ENCODE results near the gene LZTR1.

The LZTR1 gene

DNA sequence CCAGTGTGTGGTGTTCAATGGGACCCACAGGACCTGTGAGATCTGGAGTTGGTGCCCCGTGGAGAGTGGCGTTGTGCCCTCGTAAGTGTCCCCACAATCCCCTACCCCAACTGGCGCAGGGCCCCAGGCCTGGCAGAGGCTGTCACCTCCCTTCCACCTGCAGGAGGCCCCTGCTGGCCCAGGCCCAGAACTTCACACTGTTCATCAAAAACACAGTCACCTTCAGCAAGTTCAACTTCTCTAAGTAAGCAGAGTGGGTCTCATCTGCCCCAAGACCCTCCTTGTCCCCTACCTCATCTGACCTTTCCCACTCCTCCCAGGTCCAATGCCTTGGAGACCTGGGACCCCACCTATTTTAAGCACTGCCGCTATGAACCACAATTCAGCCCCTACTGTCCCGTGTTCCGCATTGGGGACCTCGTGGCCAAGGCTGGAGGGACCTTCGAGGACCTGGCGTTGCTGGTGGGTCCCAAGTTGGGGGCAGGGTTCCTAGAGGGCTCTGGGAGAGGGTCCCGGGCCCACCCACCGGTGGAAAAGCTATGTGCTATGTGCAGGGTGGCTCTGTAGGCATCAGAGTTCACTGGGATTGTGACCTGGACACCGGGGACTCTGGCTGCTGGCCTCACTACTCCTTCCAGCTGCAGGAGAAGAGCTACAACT, 41.0 kb downstream of the LZTR1 start:
- H3K4me3 ChIP-seq (ENCODE audit: low read length), result no peak overlapping the region
- H3K4me1 ChIP-seq (ENCODE audit: insufficient read depth, low read length), result no peaks in the 10 kb centered on the region
- no peak overlapping the region for H2AFZ ChIP-seq (ENCODE audit: low read depth, low read length)
- no peaks in the 10 kb centered on the region for H3K36me3 ChIP-seq (ENCODE audit: insufficient read depth, low read length)
- H3K9me3 ChIP-seq (ENCODE audit: low read length), result no peaks in the 10 kb centered on the region
- peaks cover 4% of the 10 kb centered on the region for H3K27me3 ChIP-seq (ENCODE audit: insufficient read depth, low read length)

DNA sequence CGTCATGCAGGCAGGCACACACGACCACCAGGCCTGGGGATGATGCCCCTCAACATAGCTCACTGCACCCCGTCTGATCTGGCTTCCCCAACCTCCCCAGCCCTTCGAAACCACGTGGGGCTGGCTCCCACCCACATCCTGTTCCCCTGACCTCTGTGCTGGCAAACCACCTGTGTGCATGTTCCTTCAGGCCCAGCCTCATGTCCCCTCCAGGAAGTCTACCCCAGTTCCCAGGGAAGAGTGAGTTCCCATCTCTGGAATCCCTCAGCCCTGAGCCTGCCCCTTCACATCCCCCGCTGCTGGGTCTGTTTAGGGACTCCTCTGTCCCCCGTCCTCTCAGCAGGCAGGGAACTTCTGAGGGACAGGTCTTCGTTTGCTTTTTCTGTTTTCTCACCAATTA, 43.2 kb downstream of the LZTR1 start:
- no peak overlapping the region for H3K4me3 ChIP-seq (ENCODE audit: low read length)
- no peaks in the 10 kb centered on the region for H3K36me3 ChIP-seq (ENCODE audit: insufficient read depth, low read length)
- no peaks in the 10 kb centered on the region for H3K9me3 ChIP-seq (ENCODE audit: low read length)
- peaks cover 4% of the 10 kb centered on the region for H3K27me3 ChIP-seq (ENCODE audit: insufficient read depth, low read length)
- H2AFZ ChIP-seq (ENCODE audit: low read depth, low read length), result no peak overlapping the region
- no peaks in the 10 kb centered on the region for H3K4me1 ChIP-seq (ENCODE audit: insufficient read depth, low read length)

DNA sequence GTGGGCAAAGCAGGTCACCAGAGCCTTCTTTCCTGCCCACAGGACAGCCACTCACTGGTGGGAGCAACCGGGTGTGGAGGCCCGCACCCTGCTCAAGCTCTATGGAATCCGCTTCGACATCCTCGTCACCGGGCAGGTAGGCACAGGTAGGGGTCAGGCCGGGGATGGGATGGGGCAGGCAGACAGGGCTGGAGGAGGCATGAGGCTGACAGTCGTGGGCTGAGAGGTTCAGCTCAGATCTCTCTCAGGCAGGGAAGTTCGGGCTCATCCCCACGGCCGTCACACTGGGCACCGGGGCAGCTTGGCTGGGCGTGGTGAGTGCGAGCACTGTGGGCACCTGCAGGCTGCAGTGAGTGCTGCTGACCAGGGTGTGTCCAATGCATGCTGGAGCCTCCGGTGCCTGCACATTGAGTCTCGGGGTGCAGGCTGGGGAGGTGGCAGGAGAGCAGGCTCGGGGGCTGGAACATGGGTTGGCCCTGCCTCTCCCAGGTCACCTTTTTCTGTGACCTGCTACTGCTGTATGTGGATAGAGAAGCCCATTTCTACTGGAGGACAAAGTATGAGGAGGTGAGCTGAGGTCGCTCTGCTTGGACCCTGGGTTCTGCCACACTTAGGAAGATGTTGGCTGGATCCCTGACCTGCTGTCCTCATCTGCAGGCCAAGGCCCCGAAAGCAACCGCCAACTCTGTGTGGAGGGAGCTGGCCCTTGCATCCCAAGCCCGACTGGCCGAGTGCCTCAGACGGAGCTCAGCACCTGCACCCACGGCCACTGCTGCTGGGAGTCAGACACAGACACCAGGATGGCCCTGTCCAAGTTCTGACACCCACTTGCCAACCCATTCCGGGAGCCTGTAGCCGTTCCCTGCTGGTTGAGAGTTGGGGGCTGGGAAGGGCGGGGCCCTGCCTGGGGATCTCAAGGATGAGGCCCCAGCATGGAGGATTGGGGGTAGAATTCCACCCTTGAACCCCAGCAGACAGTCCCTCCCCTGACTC, 44.0 kb downstream of the LZTR1 start:
- no peak overlapping the region for H3K4me3 ChIP-seq (ENCODE audit: low read length)
- peaks cover 4% of the 10 kb centered on the region for H3K27me3 ChIP-seq (ENCODE audit: insufficient read depth, low read length)
- H2AFZ ChIP-seq (ENCODE audit: low read depth, low read length), result no peak overlapping the region
- no peaks in the 10 kb centered on the region for H3K9me3 ChIP-seq (ENCODE audit: low read length)
- H3K36me3 ChIP-seq (ENCODE audit: insufficient read depth, low read length), result no peaks in the 10 kb centered on the region
- no peaks in the 10 kb centered on the region for H3K4me1 ChIP-seq (ENCODE audit: insufficient read depth, low read length)

DNA sequence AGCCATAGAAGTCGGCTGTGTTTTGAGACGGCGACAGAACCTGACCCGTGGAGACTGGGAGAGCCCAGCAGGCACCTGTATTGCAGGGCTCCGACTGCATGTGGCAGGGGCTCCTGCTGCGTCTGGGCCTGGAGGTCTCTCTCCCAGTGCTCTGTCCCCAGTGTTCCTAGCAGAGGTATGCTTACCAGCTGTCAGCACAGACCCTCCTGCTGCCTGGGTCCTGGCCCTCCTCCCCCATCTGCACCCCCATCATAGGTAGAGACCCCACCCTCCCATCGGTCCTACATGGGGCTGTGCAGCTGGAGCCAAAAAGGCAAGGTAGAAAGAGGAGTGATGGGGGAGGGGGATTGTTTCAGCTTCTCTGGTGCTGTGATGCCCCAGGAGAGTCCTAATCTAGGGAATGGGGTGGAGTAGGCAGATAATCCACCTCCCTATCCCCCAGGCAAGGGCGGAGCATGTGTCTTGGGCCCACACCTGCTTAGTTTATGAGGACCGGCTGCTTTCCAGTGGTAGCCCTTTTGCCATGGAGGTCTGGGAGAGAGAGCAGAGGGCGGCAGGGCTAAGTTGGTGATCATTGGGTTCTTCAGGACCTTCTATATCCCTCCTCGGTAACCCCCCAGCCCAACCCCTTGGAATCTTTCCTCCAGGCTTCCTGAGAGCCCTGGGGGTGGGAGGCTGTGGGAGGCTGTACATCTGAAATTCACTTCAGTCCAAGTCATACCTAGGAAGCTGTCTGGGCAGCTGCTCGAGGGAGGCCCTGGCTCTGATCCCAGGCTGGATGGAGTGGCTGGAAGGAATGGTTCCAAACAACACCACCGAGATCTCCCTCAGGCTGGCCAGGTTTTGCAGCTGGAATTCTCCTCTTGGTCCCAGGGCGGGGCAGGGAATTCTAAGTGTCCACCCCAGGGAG, 44.9 kb downstream of the LZTR1 start:
- no peaks in the 10 kb centered on the region for H3K9me3 ChIP-seq (ENCODE audit: low read length)
- H3K36me3 ChIP-seq (ENCODE audit: insufficient read depth, low read length), result no peaks in the 10 kb centered on the region
- peaks cover 4% of the 10 kb centered on the region for H3K27me3 ChIP-seq (ENCODE audit: insufficient read depth, low read length)
- H2AFZ ChIP-seq (ENCODE audit: low read depth, low read length), result no peak overlapping the region
- H3K4me3 ChIP-seq (ENCODE audit: low read length), result no peak overlapping the region
- peaks cover 2% of the 10 kb centered on the region for H3K4me1 ChIP-seq (ENCODE audit: insufficient read depth, low read length)

DNA sequence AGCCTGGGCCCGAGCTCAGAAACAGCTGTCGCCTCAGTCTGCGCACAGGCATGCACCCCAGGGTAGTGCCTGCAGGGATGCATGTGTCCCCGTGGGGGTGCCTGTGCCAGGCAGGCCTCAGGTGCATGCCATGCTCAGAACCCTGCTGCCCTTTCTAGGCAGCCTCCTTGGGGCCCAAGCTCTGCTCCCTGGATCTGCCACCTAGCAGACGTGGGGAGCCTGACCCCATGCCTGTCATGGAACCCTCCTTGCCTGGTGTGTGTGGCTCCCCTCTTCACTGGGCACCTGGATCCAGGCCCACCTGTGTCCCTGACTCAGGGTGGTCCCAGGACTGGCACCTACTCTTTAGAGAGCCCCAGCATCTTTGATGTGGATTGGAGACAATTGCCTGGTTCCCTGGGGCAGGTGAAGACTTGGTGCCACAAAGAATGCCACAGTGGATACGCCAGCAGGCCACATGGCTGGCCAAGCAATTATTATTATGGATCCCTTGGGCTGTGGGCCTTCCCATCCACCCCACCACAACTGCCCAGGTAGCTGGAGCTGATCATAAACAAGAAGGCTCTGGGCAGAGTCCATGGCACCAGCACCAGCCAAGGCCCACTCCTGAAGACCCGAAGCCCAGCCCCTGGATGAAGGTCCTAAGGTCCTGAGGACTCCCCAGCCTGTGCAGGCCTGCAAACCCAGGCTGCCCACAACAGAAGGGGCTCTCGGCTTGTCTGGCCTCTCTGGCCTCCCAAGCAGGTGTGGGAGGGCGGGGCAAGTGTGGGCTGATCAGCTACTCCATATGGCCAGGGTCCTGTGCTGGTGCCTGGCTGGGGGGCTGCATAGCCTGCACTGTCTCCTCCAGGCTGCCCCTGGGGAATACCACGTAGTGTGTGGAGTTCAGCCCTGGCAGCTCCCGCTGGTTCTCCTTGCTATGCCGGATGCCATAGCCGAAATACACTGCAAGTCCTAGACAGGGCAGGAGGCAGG, 46.5 kb downstream of the LZTR1 start:
- Histone ChIP-seq H3K4me1 (ENCODE audit: insufficient read depth, low read length) (peaks cover 9% of the 10 kb centered on the region), H3K27me3 (ENCODE audit: insufficient read depth, low read length) (no peaks in the 10 kb centered on the region), H3K36me3 (ENCODE audit: insufficient read depth, low read length) (no peaks in the 10 kb centered on the region), H2AFZ (ENCODE audit: low read depth, low read length) (no peak overlapping the region), H3K9me3 (ENCODE audit: low read length) (no peaks in the 10 kb centered on the region), H3K4me3 (ENCODE audit: low read length) (no peak overlapping the region)

DNA sequence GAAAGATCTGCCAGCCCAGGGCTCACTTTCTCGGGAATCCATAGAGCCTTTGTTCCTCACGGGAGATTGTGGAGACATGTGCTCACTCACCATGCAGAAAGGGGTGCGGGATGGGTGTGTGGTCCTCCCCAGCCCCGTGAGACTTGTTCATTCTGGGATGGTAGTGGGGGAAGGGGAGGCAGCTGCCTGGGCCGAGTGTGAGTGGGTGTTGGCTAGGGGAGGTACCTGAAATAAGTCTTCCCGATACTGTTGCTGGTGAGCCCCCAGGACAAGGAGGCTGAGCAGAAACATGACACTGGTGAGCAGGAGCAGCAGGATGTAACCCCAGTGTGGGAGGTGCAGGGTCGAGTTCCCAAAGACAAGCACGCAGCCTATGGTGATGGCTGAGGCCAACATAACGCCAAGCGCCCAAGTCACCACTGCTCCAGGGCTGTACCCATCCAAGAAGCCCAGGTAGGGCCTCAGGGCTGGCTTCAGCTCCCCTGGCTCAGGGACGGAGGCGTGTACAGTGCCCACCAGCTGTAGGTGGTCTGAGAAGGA, 47.5 kb downstream of the LZTR1 start:
- Histone ChIP-seq H3K4me1 (ENCODE audit: insufficient read depth, low read length) (peaks cover 9% of the 10 kb centered on the region), H3K9me3 (ENCODE audit: low read length) (no peaks in the 10 kb centered on the region), H2AFZ (ENCODE audit: low read depth, low read length) (no peak overlapping the region), H3K36me3 (ENCODE audit: insufficient read depth, low read length) (no peaks in the 10 kb centered on the region), H3K27me3 (ENCODE audit: insufficient read depth, low read length) (no peaks in the 10 kb centered on the region), H3K4me3 (ENCODE audit: low read length) (no peak overlapping the region)

DNA sequence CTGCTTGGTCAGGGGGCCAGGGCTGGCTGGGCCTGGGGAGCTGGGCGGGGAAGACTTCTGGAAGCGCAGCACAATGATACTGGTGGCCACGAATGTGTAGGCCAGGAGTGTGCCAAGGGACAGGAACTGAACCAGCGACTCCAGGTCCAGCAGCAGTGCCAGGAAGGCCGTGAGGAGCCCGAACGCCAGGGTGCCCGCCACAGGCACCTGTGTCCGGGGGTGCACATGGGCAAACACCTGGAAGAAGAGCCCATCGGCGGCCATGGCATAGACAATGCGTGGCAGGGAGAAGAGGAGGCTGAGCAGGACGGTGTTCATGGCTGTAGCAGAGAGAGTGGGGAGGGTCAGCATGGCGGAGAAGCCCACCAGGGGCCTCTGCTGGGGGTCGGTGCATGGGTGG, 47.9 kb downstream of the LZTR1 start:
- Histone ChIP-seq H2AFZ (ENCODE audit: low read depth, low read length) (no peak overlapping the region), H3K27me3 (ENCODE audit: insufficient read depth, low read length) (peaks cover under 1% of the 10 kb centered on the region), H3K4me1 (ENCODE audit: insufficient read depth, low read length) (peaks cover 9% of the 10 kb centered on the region), H3K36me3 (ENCODE audit: insufficient read depth, low read length) (no peaks in the 10 kb centered on the region), H3K9me3 (ENCODE audit: low read length) (no peaks in the 10 kb centered on the region), H3K4me3 (ENCODE audit: low read length) (no peak overlapping the region)

DNA sequence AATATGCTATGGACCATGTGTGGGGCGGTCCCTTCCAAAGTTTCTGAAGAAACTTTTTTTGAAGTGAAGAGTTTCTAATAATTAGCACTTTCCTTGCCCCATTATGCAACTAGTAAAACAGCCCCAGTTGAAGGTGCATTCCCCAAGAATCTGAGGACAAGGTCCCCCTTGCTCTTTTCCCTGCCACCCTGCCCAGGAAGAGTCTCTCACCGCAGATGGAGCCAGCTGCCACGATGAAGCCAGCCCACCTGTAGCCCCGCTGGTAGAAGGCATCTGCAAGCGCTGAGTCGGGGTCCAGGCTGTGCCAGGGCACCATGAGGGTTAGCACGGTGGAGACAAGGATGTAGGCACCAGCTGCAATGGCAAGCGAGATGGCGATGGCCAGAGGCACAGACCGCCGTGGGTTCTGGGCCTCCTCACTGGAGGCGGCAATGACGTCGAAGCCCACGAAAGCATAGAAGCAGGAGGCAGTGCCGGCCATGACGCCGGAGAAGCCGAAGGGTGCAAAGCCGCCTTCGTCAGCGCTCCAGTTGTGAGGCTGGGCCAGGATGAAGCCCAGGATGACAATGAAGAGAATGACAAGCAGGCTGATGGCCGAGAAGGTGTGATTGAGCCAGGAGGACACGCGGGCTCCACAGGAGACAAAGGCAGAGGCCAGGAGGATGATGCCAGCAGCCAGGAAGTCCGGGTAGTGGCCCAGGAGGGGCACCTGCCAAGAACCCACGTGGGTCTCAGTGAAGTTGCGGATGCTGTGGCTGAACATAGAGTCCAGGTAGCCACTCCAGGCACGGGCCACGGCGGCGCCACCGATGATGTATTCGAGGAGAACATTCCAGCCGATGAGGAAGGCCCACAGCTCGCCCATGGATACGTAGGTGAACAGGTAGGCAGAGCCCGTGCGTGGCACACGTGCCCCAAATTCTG, 48.8 kb downstream of the LZTR1 start:
- no peak overlapping the region for H2AFZ ChIP-seq (ENCODE audit: low read depth, low read length)
- H3K4me3 ChIP-seq (ENCODE audit: low read length), result no peak overlapping the region
- peaks cover 9% of the 10 kb centered on the region for H3K4me1 ChIP-seq (ENCODE audit: insufficient read depth, low read length)
- H3K36me3 ChIP-seq (ENCODE audit: insufficient read depth, low read length), result no peaks in the 10 kb centered on the region
- no peaks in the 10 kb centered on the region for H3K9me3 ChIP-seq (ENCODE audit: low read length)
- peaks cover 5% of the 10 kb centered on the region for H3K27me3 ChIP-seq (ENCODE audit: insufficient read depth, low read length)

DNA sequence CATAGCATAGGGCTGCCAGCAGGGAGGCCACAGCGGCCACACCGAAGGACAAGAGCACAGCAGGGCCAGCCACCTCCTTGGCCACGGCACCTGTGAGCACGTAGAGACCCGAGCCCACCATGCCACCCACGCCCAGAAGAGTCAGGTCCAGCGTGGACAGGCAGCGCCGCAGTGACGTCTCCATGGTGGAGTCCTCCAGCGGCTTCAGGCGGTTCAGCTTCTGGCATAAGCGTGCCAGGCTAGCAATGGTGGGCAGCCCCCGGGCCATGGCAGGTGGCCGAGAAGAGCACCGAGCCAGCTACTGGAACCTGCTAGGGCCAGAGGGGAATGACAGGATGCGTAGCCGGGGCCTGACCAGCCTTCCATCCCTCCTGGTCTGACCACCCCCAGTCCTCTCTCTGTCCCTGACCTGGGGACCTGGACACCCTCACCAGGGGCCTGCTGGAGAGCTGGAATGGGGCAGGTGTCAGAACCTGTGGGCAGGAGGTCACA, 49.5 kb downstream of the LZTR1 start:
- Histone ChIP-seq H2AFZ (ENCODE audit: low read depth, low read length) (no peak overlapping the region), H3K9me3 (ENCODE audit: low read length) (no peaks in the 10 kb centered on the region), H3K36me3 (ENCODE audit: insufficient read depth, low read length) (no peaks in the 10 kb centered on the region), H3K4me3 (ENCODE audit: low read length) (no peak overlapping the region), H3K27me3 (ENCODE audit: insufficient read depth, low read length) (peaks cover 5% of the 10 kb centered on the region), H3K4me1 (ENCODE audit: insufficient read depth, low read length) (peaks cover 9% of the 10 kb centered on the region)

DNA sequence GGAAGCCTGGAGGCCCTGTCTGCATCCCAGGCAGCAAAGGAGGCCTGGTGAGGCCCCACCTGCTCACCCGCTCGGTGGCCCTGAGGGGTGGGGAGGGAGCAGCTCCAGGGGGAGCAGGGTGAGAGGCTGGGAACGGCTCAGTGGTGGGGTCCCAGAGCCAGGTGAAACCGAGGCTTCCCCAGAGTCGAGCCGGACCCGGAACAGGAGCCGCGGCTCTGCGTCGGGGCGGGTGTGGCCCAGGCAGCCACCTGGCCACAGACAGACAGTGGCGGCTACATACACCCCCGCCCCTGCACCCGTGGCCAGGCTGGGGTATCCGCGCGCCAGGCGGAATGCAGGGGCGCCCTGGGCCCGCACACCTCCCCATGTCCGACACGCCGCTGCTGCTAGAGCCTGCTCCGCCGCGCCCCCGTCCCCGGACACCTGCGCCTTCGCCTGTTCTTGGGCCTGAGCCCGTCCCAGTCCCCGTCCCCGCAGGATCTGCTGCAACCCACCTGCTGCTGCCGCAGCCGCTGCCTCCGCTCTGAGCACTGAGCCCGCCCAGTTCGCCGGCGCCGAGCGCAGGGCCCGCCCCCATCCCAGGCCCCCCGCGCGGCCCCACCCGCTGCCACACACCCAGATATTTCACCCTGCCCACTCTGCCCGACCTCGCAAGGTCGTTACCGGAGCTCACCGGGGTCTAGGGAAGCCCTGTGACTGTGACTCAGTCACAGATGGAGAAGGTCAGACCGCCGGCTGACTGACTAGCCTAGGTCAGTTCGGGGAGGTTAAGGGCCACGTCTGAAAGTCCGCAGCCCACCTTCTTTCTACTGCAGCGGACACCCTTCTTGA, 50.2 kb downstream of the LZTR1 start, which contains the start of gene SLC7A4:
Gene SLC7A4 (minus strand): TSS at position 525 of the 831 bp plus-strand sequence. CDS start 749 bp downstream, outside the sequence.
- Histone ChIP-seq H2AFZ (ENCODE audit: low read depth, low read length) (no peak within 1 kb of the TSS), H3K4me3 (ENCODE audit: low read length) (no peak within 1 kb of the TSS), H3K36me3 (ENCODE audit: insufficient read depth, low read length) (no peaks in the 10 kb centered on the region), H3K9me3 (ENCODE audit: low read length) (no peaks in the 10 kb centered on the region), H3K4me1 (ENCODE audit: insufficient read depth, low read length) (peaks cover 9% of the 10 kb centered on the region), H3K27me3 (ENCODE audit: insufficient read depth, low read length) (peaks cover 6% of the 10 kb centered on the region)
